EL (cell line): Measurements from ENCODE around the gene KASH5.

Experiments
- DNase-seq: peaks from one replicate; pipeline ENCODE4 v3.0.0-alpha.2; 2016

The KASH5 gene

GRCh38 chr19:49396738-49397505 lies 8.9 kb downstream of the KASH5 start:
- DNase-seq: no peak

- no peak for DNase-seq
These were observed 10.1 kb downstream of the KASH5 start for GRCh38 chr19:49398001-49398615.

- DNase-seq: no peak
These were observed 10.9 kb downstream of the KASH5 start for GRCh38 chr19:49398931-49399330.

GRCh38 chr19:49400029-49400428 lies 12.0 kb downstream of the KASH5 start:
- peak; percentile 24 for DNase-seq

- DNase-seq: no peak
These were observed 15.5 kb downstream of the KASH5 start for GRCh38 chr19:49403404-49404187.

- DNase-seq: no peak
These were observed 19.0 kb downstream of the KASH5 start for GRCh38 chr19:49407079-49407478.

- DNase-seq: no peak
These were observed 19.5 kb downstream of the KASH5 start for GRCh38 chr19:49407482-49408015.

- DNase-seq: peak; percentile 43
These were observed 20.9 kb downstream of the KASH5 start for GRCh38 chr19:49408816-49409440.

GRCh38 chr19:49409441-49410029 lies 21.5 kb downstream of the KASH5 start:
- DNase-seq: no peak

GRCh38 chr19:49411681-49412326 lies 23.8 kb downstream of the KASH5 start:
- no peak for DNase-seq

- DNase-seq: no peak
These were observed 25.3 kb downstream of the KASH5 start for GRCh38 chr19:49413348-49413747.

- no peak for DNase-seq
These were observed 26.2 kb downstream of the KASH5 start for GRCh38 chr19:49414256-49414655.

GRCh38 chr19:49415102-49415809 lies 27.2 kb downstream of the KASH5 start:
- DNase-seq: no peak

GRCh38 chr19:49415810-49416200 lies 27.8 kb downstream of the KASH5 start:
- no peak for DNase-seq

GRCh38 chr19:49417088-49417487 lies 29.0 kb downstream of the KASH5 start:
- no peak for DNase-seq

GRCh38 chr19:49418511-49418910 lies 30.5 kb downstream of the KASH5 start:
- no peak for DNase-seq

- no peak for DNase-seq
These were observed 31.1 kb downstream of the KASH5 start for GRCh38 chr19:49419173-49419572.

GRCh38 chr19:49420227-49420626 lies 32.2 kb downstream of the KASH5 start:
- DNase-seq: no peak

- DNase-seq: peak; percentile 61
These were observed 33.2 kb downstream of the KASH5 start for GRCh38 chr19:49421039-49421877.

GRCh38 chr19:49421878-49422202 lies 33.8 kb downstream of the KASH5 start:
- DNase-seq: no peak
